Natural killer cell treated with Interleukin-12 subunit alpha and Interleukin-12 subunit beta and Interleukin-15 and Interleukin-18, amount 100 ng/mL, for 72 hours (primary cell): Measurements from ENCODE around the gene PCSK6. TPM values are rescaled to one million over a fixed set of nuclear protein-coding genes. Genes with fewer than 3 reads are reported as not detected.

ENCODE experiments used
- ATAC-seq, 2 donors: fragments of 150-1000 bp; cut with Tn5 transposase in 1 of 2; sonication (Bioruptor Pico), chemical (Tn5 transposase) in 1 of 2; 2 replicates each; pipeline ENCODE4 v1.10.0; 2021
- DNase-seq: peaks from one replicate; pipeline ENCODE4 v3.0.0; 2022; ENCODE audit warnings: low spot score
- H3K27ac Mint-ChIP-seq, 2 donors: 1 replicate in 1 of 2; 2 replicates in 1 of 2; pipeline ENCODE4 v1.8.0; 2022; ENCODE audit warnings: mixed read lengths in 2 of 2, mild to moderate bottlenecking in 1 of 2, moderate library complexity in 1 of 2
- H3K27me3 Mint-ChIP-seq, 2 donors: 1 replicate in 1 of 2; 2 replicates in 1 of 2; pipeline ENCODE4 v1.8.0; 2022; ENCODE audit warnings: mixed read lengths in 2 of 2
- H3K36me3 Mint-ChIP-seq: one replicate; pipeline ENCODE4 v1.8.0; 2022; ENCODE audit warnings: mixed read lengths
- H3K4me1 Mint-ChIP-seq, 2 donors: 1 replicate in 1 of 2; 2 replicates in 1 of 2; pipeline ENCODE4 v1.8.0; 2022; ENCODE audit warnings: low read depth in 2 of 2, mixed read lengths in 2 of 2, mild to moderate bottlenecking in 1 of 2
- H3K4me3 Mint-ChIP-seq: one replicate; pipeline ENCODE4 v1.8.0; 2022; ENCODE audit warnings: mixed read lengths
- H3K9me3 Mint-ChIP-seq: 2 replicates; pipeline ENCODE4 v1.8.0; 2022; ENCODE audit warnings: mixed read lengths
- total RNA-seq, 2 donors: library from RNA; stranded (reverse); gene quantifications; one replicate each; pipeline ENCODE4 v1.2.3, GENCODE V29; 2022

The PCSK6 gene
- total RNA-seq, 2 donors from 2014 or later, result 0.95 TPM; not detected in 1

DNA sequence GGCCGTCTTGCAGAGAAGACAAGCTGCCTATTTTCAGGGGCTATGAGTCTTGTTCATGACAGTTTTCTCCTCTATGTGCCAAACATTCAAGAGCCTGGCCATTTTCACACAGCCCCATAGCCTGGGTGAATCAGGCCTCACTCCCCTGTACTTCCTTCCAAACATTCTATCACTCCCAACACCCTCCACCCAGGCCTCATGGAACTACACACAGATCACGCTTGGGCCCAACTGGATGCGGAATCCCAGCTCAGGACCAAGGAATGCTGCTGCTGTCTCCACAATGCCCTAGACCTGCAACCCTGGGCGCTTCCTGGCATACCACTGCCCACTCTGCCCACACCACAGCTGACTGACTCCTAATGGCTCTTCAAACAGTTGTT lies 39.4 kb upstream of the PCSK6 start:
- H3K4me1 Mint-ChIP-seq, result peaks cover 0 to 2% of the 10 kb centered on the region in 2 donors
- H3K27me3 Mint-ChIP-seq, result peaks cover 8 to 10% of the 10 kb centered on the region in 2 donors
- no peaks in the 10 kb centered on the region for H3K9me3 Mint-ChIP-seq
- DNase-seq (no peak), ATAC-seq (no peak)
- H3K27ac Mint-ChIP-seq, result no peak overlapping the region
- no peaks in the 10 kb centered on the region for H3K36me3 Mint-ChIP-seq
- no peak overlapping the region for H3K4me3 Mint-ChIP-seq

DNA sequence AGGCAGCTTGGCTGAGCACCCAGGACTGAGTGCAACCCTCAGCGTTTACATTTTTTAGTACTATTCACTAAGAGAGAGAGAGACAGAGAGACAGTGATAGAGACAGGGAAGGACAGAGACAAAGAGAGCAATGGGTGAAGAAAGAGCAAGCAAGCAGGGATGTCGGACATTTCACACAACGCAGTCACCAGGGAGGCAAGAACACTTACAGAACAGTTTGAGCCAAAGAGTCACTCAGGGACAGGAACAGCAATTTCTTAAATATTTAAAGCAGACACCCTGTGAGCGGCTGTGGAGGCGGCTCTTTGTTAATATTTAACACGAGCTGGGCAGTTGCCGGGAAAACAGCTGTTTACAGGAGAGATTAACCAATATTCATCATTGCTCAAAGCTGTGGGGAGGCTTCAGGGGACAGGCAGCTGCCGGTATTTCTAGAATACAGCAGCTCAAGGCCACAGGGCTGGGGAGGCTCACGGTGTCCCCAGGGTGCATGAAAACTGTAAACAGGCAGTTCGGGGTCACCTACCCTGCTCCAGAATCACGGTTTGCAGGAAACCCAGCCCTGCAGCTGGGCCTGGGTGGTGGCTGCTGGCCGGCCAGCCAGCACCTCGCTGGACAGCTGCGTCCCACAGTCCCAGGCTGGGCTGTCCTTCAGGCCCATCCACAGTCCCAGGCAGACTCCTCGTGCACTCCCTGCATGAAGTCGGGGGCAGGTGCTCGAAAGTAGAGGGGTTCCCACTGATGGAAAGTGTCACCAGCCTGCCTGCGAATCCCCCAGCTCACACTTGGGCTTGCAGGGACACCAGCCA lies 38.8 kb upstream of the PCSK6 start:
- no peaks in the 10 kb centered on the region for H3K36me3 Mint-ChIP-seq
- H3K27ac Mint-ChIP-seq, result no peak overlapping the region
- DNase-seq, result no peak
- H3K4me3 Mint-ChIP-seq, result no peak overlapping the region
- H3K9me3 Mint-ChIP-seq, result no peaks in the 10 kb centered on the region
- ATAC-seq, result no peak
- H3K4me1 Mint-ChIP-seq, result peaks cover 0 to 2% of the 10 kb centered on the region in 2 donors
- H3K27me3 Mint-ChIP-seq, result peaks cover 10% of the 10 kb centered on the region in 2 donors

DNA sequence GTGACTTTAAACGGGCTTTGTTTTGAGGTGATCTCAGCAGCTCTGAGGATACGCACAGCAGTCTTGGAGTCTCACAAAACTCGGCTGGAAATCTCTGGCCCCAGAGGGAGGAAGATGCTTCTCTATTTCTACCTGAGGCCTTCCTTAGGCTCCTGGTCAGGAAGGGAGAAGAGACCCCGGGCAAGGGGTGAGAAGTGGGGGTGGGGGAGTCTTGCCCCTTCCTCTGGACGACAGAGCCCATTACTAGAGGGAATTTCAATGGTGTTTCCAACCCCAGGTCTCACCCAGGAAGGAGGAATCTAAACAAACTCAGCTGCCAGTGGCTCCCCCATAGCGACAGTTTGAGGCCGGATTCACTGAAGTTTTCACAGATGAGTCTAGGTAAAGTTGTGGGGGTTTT lies 37.4 kb upstream of the PCSK6 start:
- H3K9me3 Mint-ChIP-seq, result no peaks in the 10 kb centered on the region
- H3K27me3 Mint-ChIP-seq, result peaks cover 0 to 10% of the 10 kb centered on the region in 2 donors
- DNase-seq (no peak), ATAC-seq (no peak)
- peaks cover 0 to 2% of the 10 kb centered on the region in 2 donors for H3K4me1 Mint-ChIP-seq
- H3K27ac Mint-ChIP-seq, result no peak overlapping the region
- no peaks in the 10 kb centered on the region for H3K36me3 Mint-ChIP-seq
- H3K4me3 Mint-ChIP-seq, result no peak overlapping the region

DNA sequence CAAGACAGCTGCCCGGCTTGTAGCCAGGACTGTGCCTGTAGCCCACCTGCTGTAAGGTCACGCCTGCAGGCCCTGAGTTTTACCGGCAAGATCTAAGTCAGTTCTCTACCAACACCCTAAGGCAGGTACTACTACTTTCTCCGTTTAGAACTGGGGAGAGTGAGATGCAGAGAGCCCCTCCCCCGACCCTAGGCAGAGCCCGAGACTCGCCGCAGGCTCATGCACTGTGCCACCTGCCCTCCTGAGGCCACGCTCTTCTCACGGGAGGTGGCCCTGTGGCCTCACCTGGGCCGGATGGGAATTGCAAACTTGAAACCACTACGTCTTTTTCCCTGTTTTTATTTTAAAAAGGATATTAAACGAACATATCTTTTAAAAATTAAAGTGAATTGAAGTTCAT lies 36.9 kb upstream of the PCSK6 start:
- peaks cover 0 to 5% of the 10 kb centered on the region in 2 donors for H3K4me1 Mint-ChIP-seq
- no peak for DNase-seq
- no peaks in the 10 kb centered on the region for H3K9me3 Mint-ChIP-seq
- no peaks in the 10 kb centered on the region for H3K36me3 Mint-ChIP-seq
- no peak overlapping the region for H3K4me3 Mint-ChIP-seq
- no peak for ATAC-seq
- H3K27me3 Mint-ChIP-seq, result peaks cover 0 to 10% of the 10 kb centered on the region in 2 donors
- no peak overlapping the region for H3K27ac Mint-ChIP-seq

DNA sequence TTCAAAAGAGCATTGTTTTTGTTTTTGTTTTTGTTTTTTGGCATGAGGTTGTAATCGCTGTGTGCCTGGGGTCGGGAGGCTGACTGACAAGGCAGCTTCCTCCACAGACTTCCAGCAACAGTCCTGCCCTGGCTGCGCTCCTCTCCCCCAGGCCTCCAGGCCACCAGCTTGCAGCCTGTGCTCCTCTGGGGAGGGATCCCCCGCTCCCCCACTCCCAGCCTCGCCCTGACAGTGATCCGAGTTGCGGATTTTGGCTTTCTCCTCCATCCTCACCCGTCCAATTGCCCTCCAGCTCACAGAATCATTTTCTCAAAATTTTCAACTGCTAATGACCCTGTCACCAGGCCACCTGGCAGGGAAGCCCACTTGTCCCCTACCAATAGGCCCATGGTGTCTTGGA lies 36.5 kb upstream of the PCSK6 start:
- no peak overlapping the region for H3K4me3 Mint-ChIP-seq
- no peak for ATAC-seq
- H3K27me3 Mint-ChIP-seq, result peaks cover 0 to 10% of the 10 kb centered on the region in 2 donors
- H3K4me1 Mint-ChIP-seq, result peaks cover 0 to 7% of the 10 kb centered on the region in 2 donors
- DNase-seq, result no peak
- H3K27ac Mint-ChIP-seq, result no peak overlapping the region
- H3K36me3 Mint-ChIP-seq, result no peaks in the 10 kb centered on the region
- no peaks in the 10 kb centered on the region for H3K9me3 Mint-ChIP-seq

DNA sequence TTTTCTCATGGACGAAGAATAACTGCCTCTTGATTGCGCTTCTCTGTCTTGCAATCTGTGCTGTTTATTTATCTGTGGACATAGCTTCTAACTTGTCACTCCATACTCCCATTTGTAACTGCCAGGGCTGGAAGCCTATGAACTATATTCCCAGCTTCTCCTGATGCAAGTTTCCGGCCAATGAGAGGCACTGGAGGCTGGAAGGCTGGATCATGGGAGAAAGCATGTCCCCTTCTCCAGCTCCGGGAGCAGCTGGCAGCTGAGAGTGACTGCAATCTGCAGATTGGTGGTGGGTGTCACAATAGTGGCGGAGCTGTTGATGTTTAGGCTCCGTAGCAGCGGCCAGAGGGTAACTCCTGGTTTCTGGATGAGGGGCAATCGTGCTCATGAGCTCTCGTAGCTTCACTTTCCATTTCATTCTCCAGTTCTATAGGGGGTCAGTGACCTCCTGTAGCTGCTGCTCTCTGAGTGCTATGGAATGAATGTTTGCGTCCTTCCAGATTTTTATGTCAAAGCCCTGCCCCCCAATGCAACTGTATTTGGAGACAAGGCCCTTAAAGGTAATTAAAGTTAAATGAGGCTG lies 35.7 kb upstream of the PCSK6 start:
- peaks cover under 1% of the 10 kb centered on the region for H3K36me3 Mint-ChIP-seq
- H3K4me3 Mint-ChIP-seq, result no peak overlapping the region
- H3K27ac Mint-ChIP-seq, result no peak overlapping the region
- DNase-seq (no peak), ATAC-seq (no peak)
- H3K9me3 Mint-ChIP-seq, result no peaks in the 10 kb centered on the region
- peaks cover 1 to 10% of the 10 kb centered on the region in 2 donors for H3K27me3 Mint-ChIP-seq
- peaks cover 0 to 7% of the 10 kb centered on the region in 2 donors for H3K4me1 Mint-ChIP-seq

DNA sequence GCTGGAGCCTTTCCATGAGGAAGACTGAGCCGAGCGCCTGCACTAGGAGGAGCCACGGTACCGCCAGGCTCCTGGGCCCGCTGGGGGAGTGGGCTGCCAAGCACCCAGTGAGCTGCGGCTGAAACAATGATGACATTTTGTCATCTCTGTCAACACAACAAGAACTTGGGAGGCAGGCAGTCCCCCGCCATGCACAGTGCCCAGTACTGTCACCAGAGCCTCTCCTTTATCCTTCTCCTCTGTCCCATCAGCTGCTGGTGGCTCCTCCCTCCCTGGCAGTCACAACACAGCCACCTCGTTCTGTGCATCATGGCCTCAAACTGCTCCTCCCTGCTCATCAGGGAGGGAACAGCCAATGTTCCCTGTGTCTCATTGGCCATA lies 34.0 kb upstream of the PCSK6 start:
- Mint-ChIP-seq H3K27ac (no peak overlapping the region), H3K9me3 (no peaks in the 10 kb centered on the region), H3K4me3 (no peak overlapping the region), H3K36me3 (peaks cover 13% of the 10 kb centered on the region), H3K4me1 (peaks cover 0 to 7% of the 10 kb centered on the region in 2 donors), H3K27me3 (peaks cover 12 to 13% of the 10 kb centered on the region in 2 donors)
- DNase-seq (no peak), ATAC-seq (no peak)

DNA sequence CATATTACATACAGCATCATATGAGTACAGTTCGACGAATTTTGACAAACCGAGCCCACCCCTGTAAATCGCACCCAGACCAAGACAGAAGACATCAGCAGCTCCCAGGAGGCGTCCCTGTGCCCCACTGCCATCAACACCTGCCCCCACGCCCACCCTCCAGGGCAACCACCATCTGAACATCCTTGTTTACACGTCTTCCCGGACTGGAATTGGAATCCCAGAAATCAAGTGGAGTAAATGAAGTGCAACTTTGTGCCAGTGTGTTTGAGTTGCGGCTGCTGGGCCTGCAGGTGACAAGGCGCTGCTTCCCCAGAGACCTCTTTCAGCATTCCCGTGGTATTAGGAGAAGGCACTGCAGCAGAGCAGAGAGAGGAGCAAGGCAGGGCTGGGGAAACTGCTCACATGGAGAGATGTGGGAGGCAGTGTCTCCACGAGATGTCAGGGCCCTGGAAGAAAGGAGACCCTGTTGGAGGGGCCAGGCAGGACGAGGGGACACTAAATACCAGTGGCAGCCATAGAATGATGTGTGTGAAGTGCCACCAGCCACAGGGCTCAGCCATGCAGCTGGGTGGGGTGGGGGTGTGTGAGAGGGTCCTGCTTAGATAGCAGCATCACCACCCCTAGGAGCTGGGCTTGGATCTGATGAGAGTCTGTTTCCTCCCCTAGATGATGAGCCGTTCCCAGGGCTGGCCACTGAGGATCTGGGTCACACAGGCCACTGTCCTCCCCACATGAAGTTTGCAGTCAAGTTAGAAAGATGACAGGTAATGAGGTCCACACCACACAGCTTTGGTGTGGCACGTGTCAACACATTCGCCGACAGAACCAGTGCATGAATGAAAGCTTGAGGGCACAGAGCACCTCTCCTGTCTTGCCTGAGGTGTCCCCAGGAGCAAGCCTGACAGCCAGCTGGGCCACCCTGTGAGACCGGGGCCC lies 33.4 kb upstream of the PCSK6 start:
- Mint-ChIP-seq H3K9me3 (peaks cover 5% of the 10 kb centered on the region), H3K27ac (no peak overlapping the region), H3K36me3 (peaks cover 19% of the 10 kb centered on the region), H3K27me3 (peaks cover 14 to 17% of the 10 kb centered on the region in 2 donors), H3K4me3 (no peak overlapping the region), H3K4me1 (peaks cover 0 to 7% of the 10 kb centered on the region in 2 donors)
- ATAC-seq, result peak in 1 of 2 donors; percentile 40
- DNase-seq, result no peak

DNA sequence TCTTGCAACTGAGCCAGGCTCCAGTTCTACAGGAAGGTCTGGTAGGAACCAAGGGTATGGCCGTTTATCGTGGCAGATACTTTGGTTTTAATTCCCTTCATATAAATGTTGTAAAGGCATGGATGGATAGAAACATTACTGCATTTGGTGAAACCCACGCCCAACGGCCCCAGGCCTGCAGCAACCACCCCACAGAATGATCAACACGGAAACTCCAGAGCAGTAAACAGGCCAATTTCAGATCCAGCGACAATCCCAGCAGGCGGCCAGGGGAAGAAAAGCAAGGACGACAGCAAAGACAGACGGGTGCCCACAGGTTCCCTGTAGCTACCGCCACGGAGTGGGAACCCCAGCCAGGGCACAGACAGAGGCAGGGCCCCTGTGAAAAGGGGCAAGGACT lies 32.6 kb upstream of the PCSK6 start:
- H3K27me3 Mint-ChIP-seq, result peaks cover 13 to 19% of the 10 kb centered on the region in 2 donors
- ATAC-seq (no peak), DNase-seq (no peak)
- no peak overlapping the region for H3K4me3 Mint-ChIP-seq
- peaks cover 0 to 7% of the 10 kb centered on the region in 2 donors for H3K4me1 Mint-ChIP-seq
- peaks cover 6% of the 10 kb centered on the region for H3K9me3 Mint-ChIP-seq
- no peak overlapping the region for H3K27ac Mint-ChIP-seq
- H3K36me3 Mint-ChIP-seq, result peaks cover 25% of the 10 kb centered on the region

DNA sequence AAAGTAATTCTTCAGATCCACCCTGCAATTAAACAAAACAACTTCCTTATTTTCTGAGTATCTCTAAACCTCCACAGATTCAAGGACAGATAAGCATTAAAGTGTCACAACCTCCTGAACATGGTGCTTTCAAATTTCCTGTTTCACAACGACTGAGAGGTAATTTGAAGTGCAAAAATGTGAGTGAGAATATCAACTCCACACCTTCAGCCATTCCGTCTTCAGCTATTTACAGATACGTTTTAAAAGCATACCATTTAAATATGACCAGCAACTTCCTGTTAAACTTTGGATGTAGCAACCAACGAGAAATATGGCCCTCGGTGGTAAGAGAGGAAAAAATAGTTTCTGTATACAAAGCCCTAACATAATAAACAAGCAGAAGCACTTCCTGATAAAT lies 32.1 kb upstream of the PCSK6 start:
- ATAC-seq, result no peak
- H3K27ac Mint-ChIP-seq, result no peak overlapping the region
- no peak for DNase-seq
- H3K36me3 Mint-ChIP-seq, result peaks cover 28% of the 10 kb centered on the region
- H3K4me3 Mint-ChIP-seq, result no peak overlapping the region
- peaks cover 0 to 7% of the 10 kb centered on the region in 2 donors for H3K4me1 Mint-ChIP-seq
- H3K27me3 Mint-ChIP-seq, result peaks cover 15 to 23% of the 10 kb centered on the region in 2 donors
- peaks cover 8% of the 10 kb centered on the region for H3K9me3 Mint-ChIP-seq

DNA sequence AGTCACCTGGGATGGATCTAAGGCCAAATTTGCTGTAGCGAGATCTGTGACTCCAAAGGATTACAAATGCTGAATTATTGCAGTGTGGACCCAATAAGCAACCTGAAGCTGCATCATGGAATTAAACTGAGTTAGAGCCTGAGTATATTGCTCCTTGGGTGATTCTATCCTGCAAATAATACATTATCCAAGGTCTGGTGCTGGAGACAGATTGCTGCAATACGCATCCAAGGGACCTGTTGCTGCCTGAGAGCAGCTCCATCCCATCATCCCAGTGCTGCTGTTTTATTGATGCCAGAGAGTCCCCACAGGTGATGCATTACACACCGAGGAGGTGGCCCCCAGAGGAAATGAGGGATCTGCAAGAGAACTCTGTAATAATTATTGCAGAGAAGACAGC lies 31.6 kb upstream of the PCSK6 start:
- Mint-ChIP-seq H3K27me3 (peaks cover 17 to 28% of the 10 kb centered on the region in 2 donors), H3K9me3 (peaks cover 10% of the 10 kb centered on the region), H3K36me3 (peaks cover 34% of the 10 kb centered on the region), H3K4me3 (no peak overlapping the region), H3K4me1 (peaks cover 0 to 7% of the 10 kb centered on the region in 2 donors), H3K27ac (no peak overlapping the region)
- ATAC-seq (no peak), DNase-seq (no peak)

DNA sequence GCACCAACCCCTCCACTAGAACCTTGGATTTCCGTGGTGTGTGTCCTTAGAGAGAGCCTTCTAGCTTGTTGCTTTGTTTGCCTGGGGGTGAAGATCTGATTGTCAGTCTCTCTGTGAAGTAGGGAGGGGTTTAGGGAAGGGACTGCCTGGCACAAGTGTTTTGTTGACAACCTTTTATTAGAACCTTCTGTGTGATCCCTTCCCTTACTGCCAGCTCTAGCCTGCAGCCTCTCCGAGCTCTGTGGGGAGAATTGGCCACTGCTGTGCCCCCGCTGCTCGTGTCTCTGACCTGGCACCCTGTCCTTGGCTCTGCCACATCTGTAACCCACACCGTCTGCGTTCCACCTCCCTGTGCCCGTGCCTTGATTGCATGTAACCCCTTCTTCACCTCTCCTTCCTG lies 30.9 kb upstream of the PCSK6 start:
- H3K36me3 Mint-ChIP-seq, result peaks cover 37% of the 10 kb centered on the region
- H3K9me3 Mint-ChIP-seq, result peaks cover 10% of the 10 kb centered on the region
- H3K27ac Mint-ChIP-seq, result no peak overlapping the region
- H3K4me3 Mint-ChIP-seq, result no peak overlapping the region
- peaks cover 17 to 32% of the 10 kb centered on the region in 2 donors for H3K27me3 Mint-ChIP-seq
- DNase-seq, result no peak
- ATAC-seq, result no peak
- H3K4me1 Mint-ChIP-seq, result peaks cover 0 to 7% of the 10 kb centered on the region in 2 donors

DNA sequence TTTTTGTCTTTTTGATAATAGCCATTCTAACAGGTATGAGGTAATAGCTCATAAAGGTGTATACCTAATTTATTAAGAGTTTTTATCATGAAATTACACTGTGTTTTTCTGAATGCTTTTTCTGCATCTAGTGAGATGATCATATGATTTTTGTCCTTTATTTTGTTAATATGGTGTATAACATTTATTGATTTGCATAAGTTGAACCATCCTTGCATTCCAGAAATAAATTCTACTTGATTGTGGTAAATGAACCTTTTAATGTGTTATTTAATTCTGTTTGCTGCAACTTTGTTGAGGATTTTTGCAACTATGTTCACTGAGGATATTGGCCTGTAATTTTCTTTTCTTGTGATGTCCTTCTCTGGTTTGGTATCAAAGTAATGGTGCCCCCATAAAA lies 28.0 kb upstream of the PCSK6 start:
- peaks cover 0 to 5% of the 10 kb centered on the region in 2 donors for H3K4me1 Mint-ChIP-seq
- H3K36me3 Mint-ChIP-seq, result peaks cover 37% of the 10 kb centered on the region
- DNase-seq (no peak), ATAC-seq (no peak)
- H3K27ac Mint-ChIP-seq, result no peak overlapping the region
- H3K27me3 Mint-ChIP-seq, result peaks cover 17 to 40% of the 10 kb centered on the region in 2 donors
- H3K9me3 Mint-ChIP-seq, result peaks cover 10% of the 10 kb centered on the region
- no peak overlapping the region for H3K4me3 Mint-ChIP-seq
